Activated CD8-positive, alpha-beta memory T cell treated with anti-CD3 and anti-CD28 coated beads for 4 hours (primary cell): Measurements from ENCODE around the gene CALR3.

ENCODE experiments used
- DNase-seq, 2 donors: peaks; one replicate each; pipeline ENCODE4 v3.0.0-alpha.2; 2020; ENCODE audit warnings: low read depth in 2 of 2

Gene CALR3

DNA sequence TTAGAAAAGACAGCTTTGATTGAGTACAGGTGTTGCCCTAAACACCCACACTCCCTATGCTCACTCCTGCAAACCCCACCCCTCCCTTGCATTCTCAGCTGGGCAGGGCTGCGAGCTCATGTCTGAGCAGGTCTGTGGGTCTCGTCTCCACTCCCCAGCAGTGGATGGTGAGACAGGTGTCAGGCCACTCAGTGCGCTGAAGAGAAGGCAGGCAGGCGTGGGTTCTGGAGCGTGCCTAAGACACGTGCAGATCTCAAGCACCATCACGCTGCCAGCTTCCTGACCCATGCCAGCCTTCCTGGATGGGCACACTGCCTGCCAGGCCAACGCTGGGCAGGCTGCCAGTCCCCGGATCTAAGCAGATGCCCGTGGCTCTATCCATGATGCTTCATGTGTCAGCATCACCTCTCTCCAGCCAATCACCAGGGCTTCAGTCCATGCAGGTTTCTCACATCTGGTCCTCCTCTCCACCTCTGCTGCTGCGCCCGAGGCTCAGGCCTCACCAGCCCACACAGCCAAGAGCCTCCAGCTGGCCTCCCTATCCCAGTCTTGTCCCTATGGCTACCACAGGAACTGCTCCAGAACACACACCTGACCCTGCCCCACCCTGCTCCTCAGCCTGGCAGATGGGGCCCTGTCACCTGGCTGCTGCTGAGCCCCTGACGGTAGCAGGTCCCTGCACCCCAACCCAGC, 66.8 kb downstream of the CALR3 start:
- DNase-seq = no peak
